HepG2 (cell line): ENCODE measurements around the gene CD177. TPM values are rescaled to one million over a fixed set of nuclear protein-coding genes. Genes with fewer than 3 reads are reported as not detected.
A peak's percentile ranks its signal among the peaks of the same experiment; 100 is the strongest.

Experiments used
- ATAC-seq: fragments of 200-7000 bp; cut with Tn5 transposase; 3 replicates; pipeline ENCODE4 v1.9.1; 2020; ENCODE audit warnings: mild to moderate bottlenecking, moderate library complexity
- BruUV-seq: library from RNA; stranded (reverse); fragments of 400-500 nt; replicated peaks from 2 replicates; lab custom pipeline; 2021; lab: Mats Ljungman, UMichigan
- CTCF ChIA-PET: fragments of 300-600 bp; formaldehyde crosslinking; extraction: SDS; loops from one replicate; lab custom pipeline; 2021; ENCODE audit warnings: low total read pairs, inconsistent platforms, low intra/inter-chr PET ratio; lab: Yijun Ruan, JAX
- POLR2A ChIA-PET: fragments of 350-600 bp; sonication (Branson Sonifier 250); formaldehyde crosslinking; loops from one replicate; lab custom pipeline; 2020; ENCODE audit warnings: antibody characterized with exemption, inconsistent platforms; lab: Yijun Ruan, JAX
- DNase-seq: peaks from one replicate; pipeline ENCODE4 v3.0.0-alpha.2; 2015; ENCODE audit warnings: low spot score
- FAIRE-seq: peaks from 3 replicates; lab custom pipeline; 2011; peaks lifted over from hg19 to GRCh38; lab: Jason Lieb, UNC
- H2AFZ ChIP-seq: one replicate; pipeline ENCODE4 v1.6.1; 2011; ENCODE audit warnings: low read length, inconsistent platforms
- H3K27ac ChIP-seq: fragments of 300-600 bp; 3 replicates; pipeline ENCODE4 v1.8.0; 2011; ENCODE audit warnings: mixed run types, mild to moderate bottlenecking, mixed read lengths, low read length, inconsistent platforms; ENCODE audit not compliant: insufficient read depth; ENCODE audit errors: extremely low read length
- H3K27me3 ChIP-seq, 2 experiments: fragments of 200-600 bp in 1 of 2; 2 replicates in 1 of 2; 3 replicates in 1 of 2; pipeline versions ENCODE4 v1.6.0 to v1.8.0; 2011; ENCODE audit warnings: low read length in 2 of 2, mild to moderate bottlenecking in 2 of 2, moderate library complexity in 2 of 2, inconsistent platforms in 1 of 2; ENCODE audit not compliant: insufficient read depth in 2 of 2, control insufficient read depth in 1 of 2
- H3K36me3 ChIP-seq, 2 experiments: fragments of 200-600 bp in 1 of 2; replicated peaks in 1 of 2; 2 replicates in 1 of 2; 3 replicates in 1 of 2; pipeline versions ENCODE4 v1.5.1 to v1.8.0; 2011; ENCODE audit warnings: low read length in 2 of 2, inconsistent platforms in 1 of 2; ENCODE audit not compliant: insufficient read depth in 2 of 2, control insufficient read depth in 1 of 2
- H3K4me1 ChIP-seq: 2 replicates; pipeline ENCODE4 v1.5.1; 2012; ENCODE audit warnings: low read length, inconsistent platforms; ENCODE audit not compliant: insufficient read depth
- H3K4me2 ChIP-seq: 2 replicates; pipeline ENCODE4 v1.6.0; 2011; ENCODE audit warnings: low read depth, low read length, inconsistent platforms
- H3K4me3 ChIP-seq, 3 experiments: fragments of 200-600 bp in 1 of 3; sonication (generic), shearing (Covaris generic) in 1 of 3; replicated peaks in 1 of 3; 2 replicates each; pipeline ENCODE4 v1.5.1; 2011 to 2016; ENCODE audit warnings: low read length in 3 of 3, inconsistent platforms in 2 of 3, low read depth in 2 of 3, mild to moderate bottlenecking in 2 of 3, control low read depth in 1 of 3, mixed read lengths in 1 of 3; ENCODE audit not compliant: insufficient read depth in 1 of 3
- H3K79me2 ChIP-seq: one replicate; pipeline ENCODE4 v1.6.1; 2011; ENCODE audit warnings: low read length, inconsistent platforms; ENCODE audit not compliant: insufficient read depth
- H3K9ac ChIP-seq: 2 replicates; pipeline ENCODE4 v1.6.0; 2011; ENCODE audit warnings: mild to moderate bottlenecking, low read depth, low read length, inconsistent platforms; ENCODE audit not compliant: insufficient read depth
- H3K9me3 ChIP-seq: 2 replicates; pipeline ENCODE4 v1.5.1; 2012; ENCODE audit warnings: mild to moderate bottlenecking, low read length
- H4K20me1 ChIP-seq: 2 replicates; pipeline ENCODE4 v1.6.0; 2011; ENCODE audit warnings: inconsistent platforms, mild to moderate bottlenecking, low read length, moderate library complexity; ENCODE audit not compliant: insufficient read depth
- MAFF ChIP-seq: IDR thresholded peaks from 2 replicates; pipeline ENCODE4 v1.6.1; 2011; ENCODE audit warnings: low read depth, low read length, improper control_type of control experiment
- MAFK ChIP-seq, 2 experiments: IDR thresholded peaks in 1 of 2; conservative IDR thresholded peaks in 1 of 2; 2 replicates each; pipeline ENCODE4 v1.6.1; 2011; ENCODE audit warnings: improper control_type of control experiment in 2 of 2, low read length in 2 of 2
- WGBS: methylation state at CpG from one replicate; pipeline ENCODE4 v1.1.6; 2017; ENCODE audit warnings: low lambda C conversion rate; 5-methylcytosine and 5-hydroxymethylcytosine counted together
- in situ Hi-C: cut with HindIII; loops from 2 replicates; pipeline ENCODE4 v1.10.0; 2017; ENCODE audit warnings: low pct_unique_long_range_greater_than_20kb; ENCODE audit not compliant: extremely low pct_ligation_motif_present
- intact Hi-C: fragments of 100-400 bp; cut with micrococcal nuclease; formaldehyde crosslinking; loops from one replicate; pipeline ENCODE4 v1.10.0; 2022; ENCODE audit not compliant: unreplicated experiment
- polyA plus RNA-seq, 8 experiments: library from polyadenylated mRNA; depleted of rRNA in 3 of 8; stranded (reverse) in 7 of 8; unstranded in 1 of 8; fragments of >200 nt; fragmentation: Illumina TruSeq in 4 of 8; extraction: Trizol in 4 of 8; gene quantifications; 2 replicates each; pipeline versions ENCODE4 v1.2.1 to v1.2.3, GENCODE V29; 2011 to 2016; ENCODE audit warnings: low read depth in 4 of 8, missing spikeins in 1 of 8, mixed read lengths in 1 of 8; ENCODE audit not compliant: insufficient read depth in 1 of 8
- total RNA-seq, 5 experiments: library from RNA; depleted of rRNA; stranded (reverse); fragments of >200 nt; fragmentation: Illumina TruSeq; extraction: Trizol; gene quantifications; 2 replicates each; pipeline ENCODE4 v1.2.3, GENCODE V29; 2016; ENCODE audit warnings: low read depth in 1 of 5
- TF ChIP-seq, protein P1 (sequence below): sonication (generic); formaldehyde crosslinking; IDR thresholded peaks from 2 replicates; pipeline ENCODE4 v1.4.0; 2020; ENCODE audit warnings: missing genetic modification reagents, borderline replicate concordance
- TF ChIP-seq, protein P2 (sequence below): sonication (generic); formaldehyde crosslinking; IDR thresholded peaks from 2 replicates; pipeline ENCODE4 v1.4.0; 2020; ENCODE audit warnings: missing genetic modification reagents; ENCODE audit errors: not compliant biosample characterization

The CD177 gene
- total and polyA plus RNA-seq, 2 of the 13 experiments (the other 11 are each of a cell fraction or from before 2014, with no cell fraction given), result not detected

DNA sequence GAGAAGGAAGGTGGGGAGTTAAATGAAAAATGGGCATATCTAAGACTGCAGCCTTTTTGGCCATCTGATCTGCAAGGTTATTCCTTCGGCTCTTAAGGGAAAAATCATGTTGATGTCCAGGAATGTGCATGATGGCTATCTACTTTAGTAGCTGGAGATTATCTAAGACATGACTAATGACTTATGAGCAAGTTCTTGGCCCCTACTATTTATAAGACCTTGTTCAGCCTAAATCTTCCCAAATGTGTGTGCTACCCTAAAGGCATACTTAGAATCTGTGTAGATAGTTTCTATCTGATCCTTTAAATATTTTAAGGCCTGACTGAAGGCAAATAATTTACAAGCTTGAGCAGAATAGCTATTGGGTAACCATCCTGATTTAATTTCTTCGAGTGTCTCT is 41.8 kb upstream of the CD177 start (continued):
- TF ChIP-seq, protein P1, sequence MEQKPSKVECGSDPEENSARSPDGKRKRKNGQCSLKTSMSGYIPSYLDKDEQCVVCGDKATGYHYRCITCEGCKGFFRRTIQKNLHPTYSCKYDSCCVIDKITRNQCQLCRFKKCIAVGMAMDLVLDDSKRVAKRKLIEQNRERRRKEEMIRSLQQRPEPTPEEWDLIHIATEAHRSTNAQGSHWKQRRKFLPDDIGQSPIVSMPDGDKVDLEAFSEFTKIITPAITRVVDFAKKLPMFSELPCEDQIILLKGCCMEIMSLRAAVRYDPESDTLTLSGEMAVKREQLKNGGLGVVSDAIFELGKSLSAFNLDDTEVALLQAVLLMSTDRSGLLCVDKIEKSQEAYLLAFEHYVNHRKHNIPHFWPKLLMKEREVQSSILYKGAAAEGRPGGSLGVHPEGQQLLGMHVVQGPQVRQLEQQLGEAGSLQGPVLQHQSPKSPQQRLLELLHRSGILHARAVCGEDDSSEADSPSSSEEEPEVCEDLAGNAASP (CRISPR knock-in tag), result no peak

DNA sequence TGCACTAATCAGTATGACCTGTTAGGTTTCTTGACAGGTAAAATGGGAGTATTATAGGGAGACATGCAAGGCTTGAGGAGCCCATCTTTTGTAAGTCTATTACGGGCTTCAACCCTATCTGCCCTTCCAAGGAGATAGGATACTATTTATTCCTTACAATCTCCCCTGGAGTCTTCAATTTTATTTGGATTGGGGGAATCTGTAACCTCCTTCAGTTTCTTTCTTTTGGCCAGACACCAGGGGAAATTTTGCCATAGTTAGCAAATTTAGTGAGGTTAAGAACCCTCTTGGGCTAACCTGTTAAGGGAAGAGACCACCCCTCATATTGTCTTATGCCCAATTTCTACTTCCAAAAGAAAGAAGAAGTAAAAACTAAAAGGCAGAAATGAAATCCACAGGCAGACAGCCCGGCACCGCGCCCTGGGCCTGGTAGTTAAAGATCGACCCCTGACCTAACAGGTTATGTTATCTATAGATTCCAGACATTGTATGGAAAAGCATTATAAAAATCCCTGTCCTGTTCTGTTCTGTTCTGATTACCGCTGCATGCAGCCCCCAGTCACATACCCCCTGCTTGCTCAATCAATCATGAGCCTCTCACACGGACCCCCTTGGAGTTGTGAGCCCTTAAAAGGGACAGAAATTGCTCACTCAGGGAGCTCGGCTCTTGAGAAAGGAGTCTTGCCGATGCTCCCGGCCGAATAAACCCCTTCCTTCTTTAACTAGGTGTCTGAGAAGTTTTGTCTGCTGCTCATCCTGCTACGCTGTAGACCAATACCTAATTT is 39.6 kb upstream of the CD177 start:
- H3K79me2 ChIP-seq, result no peaks in the 10 kb centered on the region
- no peak overlapping the region for H3K9ac ChIP-seq
- ChIA-PET POLR2A (no interaction called here), CTCF (no interaction called here)
- no peak overlapping the region for H3K4me2 ChIP-seq
- in situ Hi-C loops (loop anchor here (25.0 kb wide), 1 partner anchor 202 kb away; no protein-coding TSS in a partner anchor), intact Hi-C loops (no loop called here)
- no peaks in the 10 kb centered on the region for H4K20me1 ChIP-seq
- no peaks in the 10 kb centered on the region for H3K36me3 ChIP-seq
- no peak overlapping the region for H2AFZ ChIP-seq
- H3K27me3 ChIP-seq, result peaks cover 0 to 6% of the 10 kb centered on the region in 2 experiments; a peak in 1 of 5 replicates
- DNase-seq (no peak), FAIRE-seq (no peak), ATAC-seq (no peak)
- no TSS peak for BruUV-seq
- H3K27ac ChIP-seq, result no peak overlapping the region
- H3K4me3 ChIP-seq, result no peak overlapping the region
- 19% methylated on average over 12 of the region's 12 CpGs for WGBS
- no peaks in the 10 kb centered on the region for H3K9me3 ChIP-seq
- TF ChIP-seq MAFK (conservative IDR thresholded peaks at IDR 0.05 in 1 of 2, IDR thresholded peaks at IDR 0.05 in 1 of 2; ENCODE audit: low read length in 2 of 2) (peak; percentile 51 to 69), MAFF (peak; percentile 46; the same call in 1 of the 2 replicates)
- TF ChIP-seq, protein P2, sequence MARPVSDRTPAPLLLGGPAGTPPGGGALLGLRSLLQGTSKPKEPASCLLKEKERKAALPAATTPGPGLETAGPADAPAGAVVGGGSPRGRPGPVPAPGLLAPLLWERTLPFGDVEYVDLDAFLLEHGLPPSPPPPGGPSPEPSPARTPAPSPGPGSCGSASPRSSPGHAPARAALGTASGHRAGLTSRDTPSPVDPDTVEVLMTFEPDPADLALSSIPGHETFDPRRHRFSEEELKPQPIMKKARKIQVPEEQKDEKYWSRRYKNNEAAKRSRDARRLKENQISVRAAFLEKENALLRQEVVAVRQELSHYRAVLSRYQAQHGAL, result no peak
- no peaks in the 10 kb centered on the region for H3K4me1 ChIP-seq
